Measurements from ENCODE around the gene DPEP1.

DNA sequence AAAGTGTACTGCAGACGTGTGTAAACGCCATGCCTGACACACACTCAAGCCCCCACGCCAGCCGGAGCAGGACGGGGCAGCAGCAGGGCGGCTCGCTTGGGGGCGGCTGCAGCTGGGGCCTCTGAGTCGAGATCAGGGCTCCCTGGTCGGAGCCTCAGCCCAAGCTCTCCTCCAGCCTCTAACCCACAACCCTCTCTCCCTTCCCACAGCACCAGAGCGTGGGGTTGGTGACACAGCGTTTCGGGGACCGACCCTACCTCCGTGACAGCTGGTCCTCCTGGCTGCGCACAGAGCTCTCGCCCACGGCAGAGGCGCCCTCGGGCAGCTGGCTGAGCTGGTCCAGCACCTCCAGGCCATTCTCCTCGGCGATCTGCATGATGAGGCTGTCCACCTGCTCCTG is 32.8 kb downstream of the DPEP1 start:
- TF ChIP-seq, protein P1, sequence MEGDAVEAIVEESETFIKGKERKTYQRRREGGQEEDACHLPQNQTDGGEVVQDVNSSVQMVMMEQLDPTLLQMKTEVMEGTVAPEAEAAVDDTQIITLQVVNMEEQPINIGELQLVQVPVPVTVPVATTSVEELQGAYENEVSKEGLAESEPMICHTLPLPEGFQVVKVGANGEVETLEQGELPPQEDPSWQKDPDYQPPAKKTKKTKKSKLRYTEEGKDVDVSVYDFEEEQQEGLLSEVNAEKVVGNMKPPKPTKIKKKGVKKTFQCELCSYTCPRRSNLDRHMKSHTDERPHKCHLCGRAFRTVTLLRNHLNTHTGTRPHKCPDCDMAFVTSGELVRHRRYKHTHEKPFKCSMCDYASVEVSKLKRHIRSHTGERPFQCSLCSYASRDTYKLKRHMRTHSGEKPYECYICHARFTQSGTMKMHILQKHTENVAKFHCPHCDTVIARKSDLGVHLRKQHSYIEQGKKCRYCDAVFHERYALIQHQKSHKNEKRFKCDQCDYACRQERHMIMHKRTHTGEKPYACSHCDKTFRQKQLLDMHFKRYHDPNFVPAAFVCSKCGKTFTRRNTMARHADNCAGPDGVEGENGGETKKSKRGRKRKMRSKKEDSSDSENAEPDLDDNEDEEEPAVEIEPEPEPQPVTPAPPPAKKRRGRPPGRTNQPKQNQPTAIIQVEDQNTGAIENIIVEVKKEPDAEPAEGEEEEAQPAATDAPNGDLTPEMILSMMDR (IDR thresholded peaks at IDR 0.05) = no peak
- TF ChIP-seq POLR2A (IDR thresholded peaks at IDR 0.05) (no peak), POLR2AphosphoS5 (IDR thresholded peaks at IDR 0.05) (no peak), EP300 (IDR thresholded peaks at IDR 0.05) (no peak)
